CD4-positive, CD25-positive, alpha-beta regulatory T cell (primary cell): ENCODE data around the gene EPO. TPM values are rescaled to one million over a fixed set of nuclear protein-coding genes. Genes with fewer than 3 reads are reported as not detected.

Source experiments
- ATAC-seq, 2 donors: fragments of 150-1000 bp; cut with Tn5 transposase; one replicate each; pipeline ENCODE4 v1.10.0; 2021; ENCODE audit warnings: low read depth in 2 of 2, moderate number of reproducible peaks in 2 of 2, moderate library complexity in 1 of 2
- DNase-seq, 3 donors: peaks; one replicate each; pipeline versions ENCODE4 v3.0.0 to v3.0.0-alpha.2; 2012 to 2022; ENCODE audit warnings: mixed read lengths in 1 of 3
- H3K27ac ChIP-seq: one replicate; pipeline ENCODE4 v1.7.0; 2013; ENCODE audit warnings: mild to moderate bottlenecking, low read length; ENCODE audit not compliant: insufficient read depth, poor library complexity, severe bottlenecking
- H3K27me3 ChIP-seq: one replicate; pipeline ENCODE4 v1.7.0; 2013; ENCODE audit warnings: low read length; ENCODE audit not compliant: control insufficient read depth, insufficient read depth
- H3K36me3 ChIP-seq: one replicate; pipeline ENCODE4 v1.7.0; 2013; ENCODE audit warnings: mild to moderate bottlenecking, low read length, moderate library complexity; ENCODE audit not compliant: control insufficient read depth, insufficient read depth
- H3K4me1 ChIP-seq: 2 replicates; pipeline ENCODE4 v1.7.0; 2013; ENCODE audit warnings: mild to moderate bottlenecking, low read length; ENCODE audit not compliant: insufficient read depth, control insufficient read depth, poor library complexity, severe bottlenecking
- H3K4me3 ChIP-seq: one replicate; pipeline ENCODE4 v1.7.0; 2013; ENCODE audit warnings: low read depth, mild to moderate bottlenecking, low read length, moderate library complexity
- H3K9me3 ChIP-seq, 2 experiments: 1 replicate in 1 of 2; 2 replicates in 1 of 2; pipeline ENCODE4 v1.7.0; 2013; ENCODE audit warnings: low read length in 2 of 2, mild to moderate bottlenecking in 1 of 2, moderate library complexity in 1 of 2; ENCODE audit not compliant: control insufficient read depth in 2 of 2
- H3K27ac Mint-ChIP-seq, 3 donors: one replicate each; pipeline ENCODE4 v1.8.0; 2020 to 2022; ENCODE audit warnings: mild to moderate bottlenecking in 3 of 3, mixed read lengths in 3 of 3, moderate library complexity in 2 of 3
- H3K27me3 Mint-ChIP-seq: one replicate; pipeline ENCODE4 v1.8.0; 2022; ENCODE audit warnings: mild to moderate bottlenecking, mixed read lengths
- H3K36me3 Mint-ChIP-seq: one replicate; pipeline ENCODE4 v1.8.0; 2020; ENCODE audit warnings: mixed read lengths
- H3K4me1 Mint-ChIP-seq, 4 donors: one replicate each; pipeline ENCODE4 v1.8.0; 2020 to 2022; ENCODE audit warnings: mixed read lengths in 4 of 4, mild to moderate bottlenecking in 1 of 4
- H3K4me3 Mint-ChIP-seq, 4 donors: one replicate each; pipeline ENCODE4 v1.8.0; 2020 to 2022; ENCODE audit warnings: mild to moderate bottlenecking in 4 of 4, mixed read lengths in 4 of 4, moderate library complexity in 3 of 4
- H3K9me3 Mint-ChIP-seq, 7 donors: one replicate each; pipeline ENCODE4 v1.8.0; 2020 to 2022; ENCODE audit warnings: mixed read lengths in 7 of 7, mild to moderate bottlenecking in 3 of 7, moderate library complexity in 2 of 7
- polyA plus RNA-seq, 4 donors: library from polyadenylated mRNA; unstranded; fragments of 300-500 nt; fragmentation: Illumina TruSeq; gene quantifications; one replicate each; pipeline ENCODE4 v1.2.3, GENCODE V29; 2021
- total RNA-seq: library from RNA; stranded (reverse); gene quantifications from one replicate; pipeline ENCODE4 v1.2.3, GENCODE V29; 2022

EPO gene
- total and polyA plus RNA-seq, 5 donors from 2014 or later, result 0.23 TPM; not detected in 4

DNA sequence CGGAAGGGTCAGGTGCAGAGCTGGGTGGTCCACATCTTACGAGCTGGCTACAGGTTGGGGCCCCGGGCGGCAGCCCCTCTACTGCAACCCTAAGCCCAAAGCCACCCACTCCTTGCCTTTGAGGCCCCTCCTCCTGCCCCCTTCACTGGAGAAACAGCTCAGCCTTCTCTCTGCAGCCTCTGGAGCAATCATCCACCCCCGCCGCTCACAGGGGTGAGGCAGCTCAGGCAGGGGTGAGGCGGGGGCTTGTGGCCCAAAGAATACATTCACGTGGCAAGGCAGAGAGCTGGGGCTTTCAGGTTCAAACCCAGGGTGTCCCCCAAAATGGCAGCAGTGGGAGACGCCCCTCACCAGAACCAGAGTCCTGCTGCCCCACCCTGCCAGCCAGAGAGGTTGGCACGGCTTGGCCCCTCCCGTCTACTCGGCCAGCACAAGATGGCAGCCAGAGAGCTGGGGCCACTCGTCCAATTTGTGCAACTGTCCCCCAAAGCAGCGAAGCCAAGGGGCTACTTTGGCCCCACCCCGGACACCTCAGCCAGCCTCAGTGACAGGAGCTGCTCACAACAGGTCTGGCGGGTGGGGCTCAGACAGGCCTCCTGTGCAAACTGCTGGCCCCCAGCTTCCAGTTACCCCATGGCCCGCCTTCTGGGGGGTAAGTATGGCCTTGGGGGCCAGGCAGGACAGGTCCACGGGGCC lies 39.5 kb upstream of the EPO start:
- peak overlapping the region in 2 of 3 donors; percentile 16 to 28 for H3K27ac Mint-ChIP-seq
- H3K27ac ChIP-seq, result peak overlapping the region; percentile 41
- H3K36me3 ChIP-seq, result peaks cover 47% of the 10 kb centered on the region
- peaks cover 4 to 49% (median 14%) of the 10 kb centered on the region in 4 donors for H3K4me1 Mint-ChIP-seq
- no peaks in the 10 kb centered on the region for H3K27me3 ChIP-seq
- peak overlapping the region in 2 of 4 donors; percentile 19 to 49 for H3K4me3 Mint-ChIP-seq
- peaks cover 0 to 1% (median 0%) of the 10 kb centered on the region in 7 donors for H3K9me3 Mint-ChIP-seq
- DNase-seq, result no peak
- peaks cover 35% of the 10 kb centered on the region for H3K4me1 ChIP-seq
- no peaks in the 10 kb centered on the region for H3K9me3 ChIP-seq
- H3K36me3 Mint-ChIP-seq, result peaks cover 8% of the 10 kb centered on the region
- H3K27me3 Mint-ChIP-seq, result no peaks in the 10 kb centered on the region
- H3K4me3 ChIP-seq, result no peak overlapping the region
- no peak for ATAC-seq

DNA sequence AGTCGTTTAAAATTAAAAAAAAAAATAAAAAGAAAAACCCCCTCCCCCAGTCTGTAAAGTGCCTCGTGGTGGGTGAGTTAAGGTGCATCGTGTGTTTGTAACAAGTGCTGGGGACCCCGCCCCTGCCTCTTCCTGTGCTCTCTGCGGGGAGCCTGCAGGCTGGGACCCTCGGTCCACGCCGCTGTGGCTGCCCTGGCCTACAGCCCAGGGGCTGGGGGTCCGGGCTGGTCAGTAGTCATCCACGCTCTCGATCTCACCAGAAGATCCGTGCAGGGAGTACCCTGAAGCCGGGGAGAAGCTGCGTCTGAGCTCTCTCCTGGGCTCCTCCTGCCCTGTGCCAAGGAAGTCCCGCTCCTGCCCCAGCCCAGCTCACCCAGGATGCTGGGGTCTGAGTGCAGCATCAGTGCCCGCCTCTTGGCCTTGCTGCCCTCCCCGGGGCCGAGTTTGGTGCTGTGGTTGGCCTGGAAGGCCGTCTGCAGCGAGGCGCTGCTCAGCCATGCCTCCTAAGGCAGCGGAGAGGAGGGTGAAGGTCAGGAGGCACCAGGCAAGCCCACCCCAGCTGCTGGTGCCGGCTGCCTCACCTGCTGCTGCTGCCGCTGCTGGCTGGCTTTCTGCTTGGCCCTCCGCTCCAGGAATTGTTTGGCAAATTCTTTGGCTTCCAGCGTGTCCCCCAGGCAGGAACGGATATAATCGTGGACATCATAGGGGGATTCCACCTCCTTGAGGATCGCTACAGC lies 38.6 kb upstream of the EPO start:
- Mint-ChIP-seq H3K36me3 (peaks cover 8% of the 10 kb centered on the region), H3K27me3 (no peaks in the 10 kb centered on the region), H3K4me1 (peaks cover 4 to 45% (median 12%) of the 10 kb centered on the region in 4 donors), H3K9me3 (peaks cover 0 to 1% (median 0%) of the 10 kb centered on the region in 7 donors), H3K4me3 (peak overlapping the region in 3 of 4 donors; percentile 16 to 49 (median 19)), H3K27ac (peak overlapping the region in 2 of 3 donors; percentile 42 to 86)
- H3K4me3 ChIP-seq, result no peak overlapping the region
- peaks cover 26% of the 10 kb centered on the region for H3K4me1 ChIP-seq
- ATAC-seq (no peak), DNase-seq (peak in 2 of 3 donors; percentile 17 to 53)
- H3K36me3 ChIP-seq, result peaks cover 51% of the 10 kb centered on the region
- H3K9me3 ChIP-seq, result no peaks in the 10 kb centered on the region
- H3K27me3 ChIP-seq, result no peaks in the 10 kb centered on the region
- H3K27ac ChIP-seq, result no peak overlapping the region

DNA sequence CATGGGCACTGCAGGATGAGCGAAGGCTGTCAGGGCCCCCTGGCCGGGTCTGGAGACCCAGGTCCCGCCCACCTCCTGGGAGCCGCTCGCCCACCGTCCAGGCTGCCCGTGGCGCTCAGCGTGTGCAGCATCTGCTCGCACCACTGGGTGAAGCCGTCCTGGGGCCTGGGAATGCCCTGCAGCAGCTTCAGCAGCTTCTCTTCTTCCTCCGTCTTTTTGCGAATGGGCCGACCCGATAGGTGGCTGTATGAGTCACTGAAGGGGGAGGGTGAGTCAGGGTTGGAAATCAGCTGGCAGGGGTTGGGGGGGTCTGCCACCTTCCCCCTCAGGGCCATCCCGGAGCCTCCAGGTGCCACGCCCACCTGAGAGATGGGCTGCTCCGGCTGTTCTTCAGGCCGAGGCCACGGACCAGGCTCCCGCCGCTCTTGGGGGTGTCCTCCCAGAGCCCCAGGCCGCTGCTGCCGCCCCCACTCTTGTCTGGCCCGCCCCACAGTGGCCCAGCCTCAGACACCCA lies 38.0 kb upstream of the EPO start:
- peaks cover 0 to 1% (median 0%) of the 10 kb centered on the region in 7 donors for H3K9me3 Mint-ChIP-seq
- H3K4me3 Mint-ChIP-seq, result no peak overlapping the region
- Histone ChIP-seq H3K9me3 (no peaks in the 10 kb centered on the region), H3K27ac (no peak overlapping the region), H3K27me3 (no peaks in the 10 kb centered on the region), H3K36me3 (peaks cover 50% of the 10 kb centered on the region), H3K4me1 (peaks cover 24% of the 10 kb centered on the region), H3K4me3 (no peak overlapping the region)
- H3K27ac Mint-ChIP-seq, result no peak overlapping the region
- H3K36me3 Mint-ChIP-seq, result peaks cover 8% of the 10 kb centered on the region
- H3K4me1 Mint-ChIP-seq, result peaks cover 4 to 42% (median 10%) of the 10 kb centered on the region in 4 donors
- H3K27me3 Mint-ChIP-seq, result no peaks in the 10 kb centered on the region
- DNase-seq (no peak), ATAC-seq (no peak)

DNA sequence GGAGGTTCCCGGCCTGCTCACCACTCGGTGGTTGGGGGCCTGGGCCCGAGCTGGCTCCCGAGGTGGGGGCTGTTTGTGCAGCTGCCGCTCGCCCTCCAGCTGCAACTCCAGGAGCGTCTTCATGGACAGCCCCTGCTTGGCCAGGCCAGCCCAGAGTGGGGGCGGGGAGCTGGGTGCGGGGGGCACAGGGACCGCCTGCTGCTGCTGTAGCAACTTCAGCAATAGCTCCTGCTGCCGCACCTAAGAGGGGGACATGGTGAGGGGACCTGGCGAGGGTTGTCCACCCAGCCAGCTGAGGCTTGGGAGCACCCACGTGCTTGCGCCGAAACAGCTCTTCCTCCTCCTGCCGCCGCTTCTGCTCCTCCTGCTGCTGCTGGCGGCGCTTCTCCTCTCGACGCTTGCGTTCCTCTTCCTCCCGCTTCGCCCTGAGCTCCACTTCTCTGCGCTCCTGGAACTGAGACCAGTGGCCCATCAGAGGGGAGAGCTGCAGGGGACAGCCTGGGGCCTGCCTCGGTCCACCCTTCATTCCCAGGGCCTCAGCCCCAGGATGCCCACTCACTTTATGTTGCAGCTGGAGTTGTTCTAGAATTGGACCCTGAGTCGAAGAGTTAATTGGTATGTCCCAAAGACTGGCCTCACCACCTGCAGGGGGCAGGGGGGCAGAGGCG lies 37.1 kb upstream of the EPO start:
- Mint-ChIP-seq H3K27me3 (no peaks in the 10 kb centered on the region), H3K36me3 (peaks cover 8% of the 10 kb centered on the region), H3K27ac (peak overlapping the region in 1 of 3 donors; percentile 71), H3K9me3 (peaks cover 0 to 1% (median 0%) of the 10 kb centered on the region in 7 donors), H3K4me3 (peak overlapping the region in 1 of 4 donors; percentile 83), H3K4me1 (peaks cover 4 to 36% (median 10%) of the 10 kb centered on the region in 4 donors)
- no peak overlapping the region for H3K4me3 ChIP-seq
- peaks cover 27% of the 10 kb centered on the region for H3K4me1 ChIP-seq
- H3K9me3 ChIP-seq, result no peaks in the 10 kb centered on the region
- H3K36me3 ChIP-seq, result peaks cover 46% of the 10 kb centered on the region
- no peak for DNase-seq
- ATAC-seq, result no peak
- no peaks in the 10 kb centered on the region for H3K27me3 ChIP-seq
- no peak overlapping the region for H3K27ac ChIP-seq

DNA sequence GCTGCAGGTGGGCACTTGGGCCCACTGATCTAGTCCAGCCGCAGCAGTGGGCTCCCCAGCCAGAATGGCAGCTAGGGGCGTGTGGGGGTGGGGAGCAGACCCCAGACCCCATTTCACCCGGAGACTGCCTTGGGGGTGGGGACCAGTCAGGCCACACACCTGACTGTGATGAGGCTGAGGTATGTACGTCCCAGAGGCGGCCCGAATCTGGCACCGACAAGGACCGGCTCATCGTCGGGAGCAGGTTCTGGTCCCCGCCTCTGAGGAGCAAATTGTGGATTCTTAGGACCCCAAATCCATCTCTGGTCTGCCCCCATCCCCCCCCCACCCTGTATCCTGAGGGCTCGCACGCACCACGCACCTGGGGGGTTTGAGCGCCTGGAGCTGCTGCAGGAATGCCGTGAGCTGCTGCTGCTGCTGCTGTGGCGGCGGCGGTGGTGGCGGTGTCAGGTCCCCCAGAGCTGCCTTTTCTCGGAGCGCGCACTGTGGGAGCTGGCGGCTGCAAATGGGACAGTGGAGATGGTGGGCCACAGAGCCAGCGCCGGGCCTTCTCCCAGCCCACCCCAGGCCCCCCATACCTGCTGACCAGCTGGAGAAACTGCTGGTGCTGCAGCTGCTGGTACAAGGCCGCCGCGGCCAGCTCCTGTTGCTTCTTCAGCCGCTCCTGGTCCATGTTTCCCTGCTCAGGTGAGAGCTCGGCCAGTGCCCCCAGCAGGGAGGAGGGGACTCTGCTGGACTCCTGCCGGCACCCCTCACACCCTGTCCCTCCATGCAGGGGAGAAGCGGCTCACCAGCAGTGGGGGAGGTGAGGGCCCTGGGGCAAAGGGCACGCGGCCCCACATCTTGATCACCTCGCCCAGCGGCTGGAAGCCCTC lies 36.4 kb upstream of the EPO start:
- H3K27me3 ChIP-seq, result no peaks in the 10 kb centered on the region
- Mint-ChIP-seq H3K9me3 (peaks cover 0 to 1% (median 0%) of the 10 kb centered on the region in 7 donors), H3K36me3 (peaks cover 12% of the 10 kb centered on the region), H3K4me1 (peaks cover 4 to 37% (median 9%) of the 10 kb centered on the region in 4 donors), H3K27me3 (no peaks in the 10 kb centered on the region), H3K27ac (no peak overlapping the region), H3K4me3 (no peak overlapping the region)
- no peaks in the 10 kb centered on the region for H3K9me3 ChIP-seq
- DNase-seq, result no peak
- no peak overlapping the region for H3K27ac ChIP-seq
- no peak overlapping the region for H3K4me3 ChIP-seq
- peaks cover 28% of the 10 kb centered on the region for H3K4me1 ChIP-seq
- no peak for ATAC-seq
- peaks cover 49% of the 10 kb centered on the region for H3K36me3 ChIP-seq

DNA sequence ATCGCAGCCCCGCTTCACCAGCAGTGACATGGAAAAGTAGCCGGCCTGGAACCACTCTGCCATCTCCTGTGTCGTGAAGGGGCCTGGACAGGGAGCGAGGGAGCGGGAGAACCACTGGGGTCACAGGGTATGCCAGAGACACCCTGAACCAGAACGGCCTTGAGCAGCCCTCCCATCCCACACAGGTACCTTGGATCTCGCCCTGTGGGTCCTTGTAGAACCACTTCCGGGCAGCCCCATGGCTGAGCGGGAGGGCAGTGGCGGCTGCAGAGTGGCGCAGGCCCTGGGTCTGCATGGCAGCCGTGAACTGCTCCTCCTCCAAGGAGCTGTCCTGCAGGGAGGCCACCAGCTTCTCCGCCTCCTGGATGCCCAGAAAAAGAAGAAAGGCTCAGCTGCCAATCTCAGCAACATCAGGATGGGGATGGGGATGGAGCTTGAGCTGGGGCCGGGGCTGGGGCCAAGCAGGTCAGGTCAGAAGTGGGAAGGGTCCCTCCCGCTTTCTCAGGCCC lies 35.7 kb upstream of the EPO start:
- DNase-seq (no peak), ATAC-seq (no peak)
- Histone ChIP-seq H3K4me1 (peaks cover 26% of the 10 kb centered on the region), H3K36me3 (peaks cover 51% of the 10 kb centered on the region), H3K27me3 (no peaks in the 10 kb centered on the region), H3K4me3 (no peak overlapping the region), H3K9me3 (no peaks in the 10 kb centered on the region), H3K27ac (no peak overlapping the region)
- Mint-ChIP-seq H3K36me3 (peaks cover 14% of the 10 kb centered on the region), H3K9me3 (peaks cover 0 to 1% (median 0%) of the 10 kb centered on the region in 7 donors), H3K4me3 (no peak overlapping the region), H3K27ac (no peak overlapping the region), H3K27me3 (no peaks in the 10 kb centered on the region), H3K4me1 (peaks cover 4 to 37% (median 9%) of the 10 kb centered on the region in 4 donors)
